Measurements from ENCODE around the gene YIPF4. TPM values are rescaled to one million over a fixed set of nuclear protein-coding genes. Genes with fewer than 3 reads are reported as not detected.
"Not testable (repeated sequence)": the region's sequence is repeated elsewhere in the genome, so short reads cannot be mapped to it uniquely, and the experiment has no call there.

The YIPF4 gene
- total RNA-seq, 1 donor, result 18.5 TPM

DNA sequence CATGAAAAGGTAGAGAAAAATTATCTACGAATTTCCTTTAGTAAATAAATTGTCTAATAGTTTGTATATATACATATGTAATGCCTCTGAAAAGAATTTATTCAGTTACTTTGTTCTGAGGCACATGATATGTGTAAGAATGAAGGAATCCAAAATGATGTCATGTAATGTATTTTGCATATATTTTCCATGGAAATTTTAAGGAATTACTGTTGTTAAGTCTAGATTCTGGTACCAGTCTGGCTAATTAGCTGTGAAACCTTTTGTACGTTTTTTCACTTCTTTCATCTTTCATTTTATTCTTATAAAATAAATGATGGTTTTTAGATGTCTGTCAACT, 12.3 kb downstream of the YIPF4 start:
- no peak for DNase-seq (ENCODE audit: insufficient read length, low spot score, missing footprints)
- TF ChIP-seq, protein P1, sequence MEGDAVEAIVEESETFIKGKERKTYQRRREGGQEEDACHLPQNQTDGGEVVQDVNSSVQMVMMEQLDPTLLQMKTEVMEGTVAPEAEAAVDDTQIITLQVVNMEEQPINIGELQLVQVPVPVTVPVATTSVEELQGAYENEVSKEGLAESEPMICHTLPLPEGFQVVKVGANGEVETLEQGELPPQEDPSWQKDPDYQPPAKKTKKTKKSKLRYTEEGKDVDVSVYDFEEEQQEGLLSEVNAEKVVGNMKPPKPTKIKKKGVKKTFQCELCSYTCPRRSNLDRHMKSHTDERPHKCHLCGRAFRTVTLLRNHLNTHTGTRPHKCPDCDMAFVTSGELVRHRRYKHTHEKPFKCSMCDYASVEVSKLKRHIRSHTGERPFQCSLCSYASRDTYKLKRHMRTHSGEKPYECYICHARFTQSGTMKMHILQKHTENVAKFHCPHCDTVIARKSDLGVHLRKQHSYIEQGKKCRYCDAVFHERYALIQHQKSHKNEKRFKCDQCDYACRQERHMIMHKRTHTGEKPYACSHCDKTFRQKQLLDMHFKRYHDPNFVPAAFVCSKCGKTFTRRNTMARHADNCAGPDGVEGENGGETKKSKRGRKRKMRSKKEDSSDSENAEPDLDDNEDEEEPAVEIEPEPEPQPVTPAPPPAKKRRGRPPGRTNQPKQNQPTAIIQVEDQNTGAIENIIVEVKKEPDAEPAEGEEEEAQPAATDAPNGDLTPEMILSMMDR (IDR thresholded peaks at IDR 0.05; ENCODE audit: extremely low read depth, low read depth, low read length), result no peak
- H4K20me1 ChIP-seq (ENCODE audit: insufficient read depth, low read length), result no peaks in the 10 kb centered on the region
- H3K4me3 ChIP-seq (ENCODE audit: insufficient read depth, low read length), result no peak overlapping the region
- peak overlapping the region; percentile 14 for H3K27ac ChIP-seq (ENCODE audit: low read depth, low read length)
- H2AFZ ChIP-seq (ENCODE audit: low read length), result no peak overlapping the region
- peaks cover 17% of the 10 kb centered on the region for H3K4me1 ChIP-seq (ENCODE audit: insufficient read depth, low read length)
- H3K9me3 ChIP-seq (ENCODE audit: low read depth, low read length), result no peaks in the 10 kb centered on the region
- H3K36me3 ChIP-seq (ENCODE audit: insufficient read depth, low read length), result peaks cover 5% of the 10 kb centered on the region
- no peaks in the 10 kb centered on the region for H3K27me3 ChIP-seq (ENCODE audit: insufficient read depth, low read length)
- peaks cover 42% of the 10 kb centered on the region for H3K79me2 ChIP-seq (ENCODE audit: insufficient read depth, low read length)
- H3K4me2 ChIP-seq (ENCODE audit: insufficient read depth, low read length), result no peak overlapping the region

DNA sequence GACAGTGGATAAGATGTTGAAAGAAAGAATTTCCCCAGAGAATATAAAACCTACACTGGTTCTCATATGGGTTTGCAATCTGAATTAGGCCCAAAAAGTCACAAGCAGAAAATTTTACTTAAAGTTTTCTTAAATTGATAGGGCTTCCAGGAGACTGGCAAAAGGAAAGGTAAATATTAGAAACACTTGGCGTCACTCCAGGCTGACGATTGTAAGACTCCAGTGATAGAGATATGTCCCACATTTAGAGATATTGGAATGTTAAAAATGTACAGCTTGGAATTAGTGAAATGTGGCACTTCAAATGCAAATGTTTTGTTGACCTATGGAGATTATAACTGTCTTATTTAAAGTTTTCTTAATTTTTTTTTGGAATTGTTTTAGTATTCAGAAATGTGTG, 14.0 kb downstream of the YIPF4 start:
- H3K36me3 ChIP-seq (ENCODE audit: insufficient read depth, low read length), result peaks cover 15% of the 10 kb centered on the region
- H3K4me2 ChIP-seq (ENCODE audit: insufficient read depth, low read length), result no peak overlapping the region
- H3K4me1 ChIP-seq (ENCODE audit: insufficient read depth, low read length), result peaks cover 17% of the 10 kb centered on the region
- H3K27me3 ChIP-seq (ENCODE audit: insufficient read depth, low read length), result no peaks in the 10 kb centered on the region
- peaks cover 28% of the 10 kb centered on the region for H3K79me2 ChIP-seq (ENCODE audit: insufficient read depth, low read length)
- TF ChIP-seq, protein P1 (IDR thresholded peaks at IDR 0.05; ENCODE audit: extremely low read depth, low read depth, low read length), result no peak
- no peak overlapping the region for H3K4me3 ChIP-seq (ENCODE audit: insufficient read depth, low read length)
- H3K27ac ChIP-seq (ENCODE audit: low read depth, low read length), result no peak overlapping the region
- H2AFZ ChIP-seq (ENCODE audit: low read length), result no peak overlapping the region
- H4K20me1 ChIP-seq (ENCODE audit: insufficient read depth, low read length), result no peaks in the 10 kb centered on the region
- no peaks in the 10 kb centered on the region for H3K9me3 ChIP-seq (ENCODE audit: low read depth, low read length)
- no peak for DNase-seq (ENCODE audit: insufficient read length, low spot score, missing footprints)

GRCh38 chr2:32293493-32293892, 15.8 kb downstream of the YIPF4 start:
- H4K20me1 ChIP-seq (ENCODE audit: insufficient read depth, low read length); H3K27ac ChIP-seq (ENCODE audit: low read depth, low read length); H3K4me2 ChIP-seq (ENCODE audit: insufficient read depth, low read length); H2AFZ ChIP-seq (ENCODE audit: low read length); H3K9me3 ChIP-seq (ENCODE audit: low read depth, low read length); H3K27me3 ChIP-seq (ENCODE audit: insufficient read depth, low read length); H3K4me3 ChIP-seq (ENCODE audit: insufficient read depth, low read length); DNase-seq (ENCODE audit: insufficient read length, low spot score, missing footprints): not testable (repeated sequence)
- H3K4me1 ChIP-seq (ENCODE audit: insufficient read depth, low read length), result peaks cover 17% of the 10 kb centered on the region
- peaks cover 18% of the 10 kb centered on the region for H3K36me3 ChIP-seq (ENCODE audit: insufficient read depth, low read length)
- peaks cover 13% of the 10 kb centered on the region for H3K79me2 ChIP-seq (ENCODE audit: insufficient read depth, low read length)

- DNase-seq (ENCODE audit: insufficient read length, low spot score, missing footprints); H3K27me3 ChIP-seq (ENCODE audit: insufficient read depth, low read length); H2AFZ ChIP-seq (ENCODE audit: low read length); H3K4me3 ChIP-seq (ENCODE audit: insufficient read depth, low read length); H3K27ac ChIP-seq (ENCODE audit: low read depth, low read length); H3K9me3 ChIP-seq (ENCODE audit: low read depth, low read length); H4K20me1 ChIP-seq (ENCODE audit: insufficient read depth, low read length); H3K4me2 ChIP-seq (ENCODE audit: insufficient read depth, low read length): not testable (repeated sequence)
- Histone ChIP-seq H3K36me3 (ENCODE audit: insufficient read depth, low read length) (peaks cover 18% of the 10 kb centered on the region), H3K4me1 (ENCODE audit: insufficient read depth, low read length) (peaks cover 11% of the 10 kb centered on the region), H3K79me2 (ENCODE audit: insufficient read depth, low read length) (peaks cover 12% of the 10 kb centered on the region)
Observed at GRCh38 chr2:32293966-32294562, 16.4 kb downstream of the YIPF4 start.

GRCh38 chr2:32310577-32310976, 32.9 kb downstream of the YIPF4 start:
- no peaks in the 10 kb centered on the region for H4K20me1 ChIP-seq (ENCODE audit: insufficient read depth, low read length)
- H3K27me3 ChIP-seq (ENCODE audit: insufficient read depth, low read length), result no peaks in the 10 kb centered on the region
- H3K9me3 ChIP-seq (ENCODE audit: low read depth, low read length), result no peaks in the 10 kb centered on the region
- H3K4me3 ChIP-seq (ENCODE audit: insufficient read depth, low read length), result no peak overlapping the region
- H3K79me2 ChIP-seq (ENCODE audit: insufficient read depth, low read length), result no peaks in the 10 kb centered on the region
- peaks cover 15% of the 10 kb centered on the region for H3K36me3 ChIP-seq (ENCODE audit: insufficient read depth, low read length)
- no peak overlapping the region for H2AFZ ChIP-seq (ENCODE audit: low read length)
- H3K4me2 ChIP-seq (ENCODE audit: insufficient read depth, low read length), result no peak overlapping the region
- H3K4me1 ChIP-seq (ENCODE audit: insufficient read depth, low read length), result no peaks in the 10 kb centered on the region
- H3K27ac ChIP-seq (ENCODE audit: low read depth, low read length), result no peak overlapping the region
- no peak for DNase-seq (ENCODE audit: insufficient read length, low spot score, missing footprints)
- TF ChIP-seq, protein P1 (IDR thresholded peaks at IDR 0.05; ENCODE audit: extremely low read depth, low read depth, low read length), result no peak
